Naive thymus-derived CD4-positive, alpha-beta T cell (primary cell): ENCODE measurements around the gene SLC46A1. TPM values are rescaled to one million over a fixed set of nuclear protein-coding genes. Genes with fewer than 3 reads are reported as not detected.

Source experiments
- ATAC-seq: fragments of 150-1000 bp; cut with Tn5 transposase; 2 replicates; pipeline ENCODE4 v1.10.0; 2021; ENCODE audit warnings: mild to moderate bottlenecking, moderate library complexity
- CTCF ChIA-PET: fragments of 350-600 bp; sonication (Branson Sonifier 250); formaldehyde crosslinking; loops from one replicate; lab custom pipeline; 2021; ENCODE audit warnings: antibody characterized with exemption; lab: Charles Lee
- POLR2A ChIA-PET: fragments of 350-600 bp; sonication (Branson Sonifier 250); formaldehyde crosslinking; loops from one replicate; lab custom pipeline; 2021; ENCODE audit warnings: antibody characterized with exemption, inconsistent platforms; lab: Charles Lee
- DNase-seq, 9 donors: peaks; one replicate each; pipeline versions ENCODE4 v3.0.0 to v3.0.0-alpha.2; 2020 to 2022; ENCODE audit warnings: mixed read lengths in 1 of 9
- H3K27ac ChIP-seq: one replicate; pipeline ENCODE4 v1.7.0; 2013; ENCODE audit warnings: mild to moderate bottlenecking, low read depth, low read length, moderate library complexity
- H3K27me3 ChIP-seq, 2 donors: one replicate each; pipeline ENCODE4 v1.7.0; 2013; ENCODE audit warnings: low read length in 2 of 2, mild to moderate bottlenecking in 2 of 2, moderate library complexity in 2 of 2; ENCODE audit not compliant: control insufficient read depth in 2 of 2, insufficient read depth in 2 of 2
- H3K36me3 ChIP-seq, 3 experiments: 1 replicate in 2 of 3; 2 replicates in 1 of 3; pipeline ENCODE4 v1.7.0; 2013; ENCODE audit warnings: low read length in 3 of 3, mild to moderate bottlenecking in 3 of 3, moderate library complexity in 1 of 3; ENCODE audit not compliant: insufficient read depth in 3 of 3, control insufficient read depth in 2 of 3
- H3K4me1 ChIP-seq, 2 donors: one replicate each; pipeline ENCODE4 v1.7.0; 2013; ENCODE audit warnings: low read length in 2 of 2, mild to moderate bottlenecking in 2 of 2, moderate library complexity in 1 of 2; ENCODE audit not compliant: control insufficient read depth in 2 of 2, insufficient read depth in 2 of 2
- H3K4me3 ChIP-seq: 2 replicates; pipeline ENCODE4 v1.7.0; 2013; ENCODE audit warnings: mild to moderate bottlenecking, low read length
- H3K9me3 ChIP-seq, 3 experiments: 1 replicate in 2 of 3; 2 replicates in 1 of 3; pipeline ENCODE4 v1.7.0; 2013; ENCODE audit warnings: low read length in 3 of 3; ENCODE audit not compliant: control insufficient read depth in 2 of 3
- H3K27ac Mint-ChIP-seq, 9 donors: one replicate each; pipeline ENCODE4 v1.8.0; 2020 to 2022; ENCODE audit warnings: mixed read lengths in 9 of 9, mild to moderate bottlenecking in 8 of 9, moderate library complexity in 5 of 9, inconsistent platforms in 2 of 9
- H3K27me3 Mint-ChIP-seq, 5 donors: one replicate each; pipeline ENCODE4 v1.8.0; 2021 to 2022; ENCODE audit warnings: mixed read lengths in 5 of 5, mild to moderate bottlenecking in 1 of 5
- H3K36me3 Mint-ChIP-seq, 5 donors: one replicate each; pipeline ENCODE4 v1.8.0; 2020 to 2022; ENCODE audit warnings: mixed read lengths in 5 of 5, mild to moderate bottlenecking in 3 of 5, inconsistent platforms in 1 of 5
- H3K4me1 Mint-ChIP-seq, 7 donors: one replicate each; pipeline ENCODE4 v1.8.0; 2020 to 2022; ENCODE audit warnings: mixed read lengths in 7 of 7, mild to moderate bottlenecking in 3 of 7, inconsistent platforms in 1 of 7
- H3K4me3 Mint-ChIP-seq, 10 donors: one replicate each; pipeline ENCODE4 v1.8.0; 2020 to 2022; ENCODE audit warnings: mild to moderate bottlenecking in 10 of 10, mixed read lengths in 10 of 10, moderate library complexity in 6 of 10, inconsistent platforms in 2 of 10
- H3K9me3 Mint-ChIP-seq, 11 donors: one replicate each; pipeline ENCODE4 v1.8.0; 2020 to 2022; ENCODE audit warnings: mixed read lengths in 11 of 11, mild to moderate bottlenecking in 4 of 11, inconsistent platforms in 1 of 11, moderate library complexity in 1 of 11
- intact Hi-C, 2 donors: fragments of 100-400 bp; cut with micrococcal nuclease; formaldehyde crosslinking; loops; one replicate each; pipeline ENCODE4 v1.15.1; 2023
- polyA plus RNA-seq, 2 donors: library from polyadenylated mRNA; unstranded; fragments of 300-500 nt; fragmentation: Illumina TruSeq; gene quantifications; one replicate each; pipeline ENCODE4 v1.2.3, GENCODE V29; 2021
- total RNA-seq, 6 experiments: library from RNA in 5 of 6; stranded (reverse) in 5 of 6; gene quantifications; 1 replicate in 5 of 6; 2 replicates in 1 of 6; pipeline ENCODE4 v1.2.3 and lab custom pipeline; 2021 to 2026

Gene SLC46A1
- total and polyA plus RNA-seq, 7 experiments from 2014 or later: 1.8 to 5.1 (median 3.3) TPM

- intact Hi-C loops: loop anchor here in 1 of 2 donors (5.0 kb wide), 1 partner anchor 36 kb away; no protein-coding TSS in a partner anchor
- Histone ChIP-seq H3K4me3 (no peak overlapping the region), H3K27me3 (no peaks in the 10 kb centered on the region), H3K36me3 (peaks cover 0 to 7% (median 0%) of the 10 kb centered on the region in 3 experiments), H3K27ac (no peak overlapping the region), H3K9me3 (no peaks in the 10 kb centered on the region), H3K4me1 (peaks cover 6 to 14% of the 10 kb centered on the region in 2 donors)
- H3K36me3 Mint-ChIP-seq: peaks cover 4 to 12% (median 5%) of the 10 kb centered on the region in 5 donors
- peaks cover 20 to 44% (median 31%) of the 10 kb centered on the region in 7 donors for H3K4me1 Mint-ChIP-seq
- peak in 1 of 9 donors; percentile 22 for DNase-seq
- POLR2A ChIA-PET: no interaction called here
- ATAC-seq: no peak
- H3K4me3 Mint-ChIP-seq: peak overlapping the region in 9 of 10 donors; percentile 12 to 73 (median 34)
- CTCF ChIA-PET: interaction anchor here (0.6 to 1.3 kb wide), 2 partner anchors 10 to 23 kb away, joined by 3 read pairs; no protein-coding TSS in a partner anchor
- peak overlapping the region in 1 of 9 donors; percentile 32 for H3K27ac Mint-ChIP-seq
- H3K9me3 Mint-ChIP-seq: no peaks in the 10 kb centered on the region
- H3K27me3 Mint-ChIP-seq: peaks cover 0 to 10% (median 6%) of the 10 kb centered on the region in 5 donors
Measured at GRCh38 chr17:28381141-28381825, 24.7 kb downstream of the SLC46A1 start.

- no peaks in the 10 kb centered on the region for H3K27me3 ChIP-seq
- H3K9me3 Mint-ChIP-seq: no peaks in the 10 kb centered on the region
- H3K36me3 ChIP-seq: peaks cover 0 to 7% (median 0%) of the 10 kb centered on the region in 3 experiments
- H3K27ac Mint-ChIP-seq: peak overlapping the region in 1 of 9 donors; percentile 71
- peaks cover 19 to 32% (median 23%) of the 10 kb centered on the region in 7 donors for H3K4me1 Mint-ChIP-seq
- peaks cover 4 to 6% of the 10 kb centered on the region in 2 donors for H3K4me1 ChIP-seq
- H3K27me3 Mint-ChIP-seq: peaks cover 0 to 10% (median 6%) of the 10 kb centered on the region in 5 donors
- ChIA-PET POLR2A (no interaction called here), CTCF (interaction anchor here (0.6 kb wide), 1 partner anchor 22 kb away, joined by 3 read pairs; no protein-coding TSS in a partner anchor)
- no peak overlapping the region for H3K4me3 ChIP-seq
- DNase-seq (no peak), ATAC-seq (no peak)
- no peak overlapping the region for H3K4me3 Mint-ChIP-seq
- intact Hi-C loops: loop anchor here (5.0 to 10.0 kb wide), 2 partner anchors 37 to 195 kb away; partner anchors contain the start of genes ALDOC (in 1 of the 2) and PIGS (in 1 of the 2)
- no peak overlapping the region for H3K27ac ChIP-seq
- no peaks in the 10 kb centered on the region for H3K9me3 ChIP-seq
- H3K36me3 Mint-ChIP-seq: peaks cover 4 to 8% (median 5%) of the 10 kb centered on the region in 5 donors
Measured at GRCh38 chr17:28379814-28380801, 25.9 kb downstream of the SLC46A1 start.

- POLR2A ChIA-PET: interaction anchor here (3.3 kb wide), 1 partner anchor 15 kb away, joined by 17 read pairs; the partner anchor contains the start of gene POLDIP2
- Mint-ChIP-seq H3K27me3 (no peaks in the 10 kb centered on the region), H3K4me1 (peaks cover 10 to 25% (median 18%) of the 10 kb centered on the region in 7 donors), H3K36me3 (peaks cover 0 to 4% (median under 1%) of the 10 kb centered on the region in 5 donors), H3K4me3 (peak overlapping the region; percentile 70 to 95 (median 78)), H3K9me3 (no peaks in the 10 kb centered on the region), H3K27ac (peak overlapping the region in 4 of 9 donors; percentile 23 to 69 (median 50))
- intact Hi-C loops: loop anchor here (1.0 to 10.0 kb wide), 5 partner anchors 11 to 202 kb away; partner anchors contain the start of genes ALDOC (in 1 of the 2), PIGS (in 1 of the 2), SLC46A1 (in 1 of the 2) and TMEM97 (in 1 of the 2)
- H3K27ac ChIP-seq: peak overlapping the region; percentile 88
- H3K27me3 ChIP-seq: no peaks in the 10 kb centered on the region
- H3K4me1 ChIP-seq: peaks cover 9 to 11% of the 10 kb centered on the region in 2 donors
- H3K36me3 ChIP-seq: no peaks in the 10 kb centered on the region
- peak overlapping the region; percentile 78 for H3K4me3 ChIP-seq
- H3K9me3 ChIP-seq: no peaks in the 10 kb centered on the region
- CTCF ChIA-PET: no interaction called here
- DNase-seq (no peak), ATAC-seq (no peak)
Measured at GRCh38 chr17:28372945-28373274, 33.1 kb downstream of the SLC46A1 start.

- no peaks in the 10 kb centered on the region for H3K9me3 Mint-ChIP-seq
- H3K4me1 Mint-ChIP-seq: peaks cover 10 to 25% (median 18%) of the 10 kb centered on the region in 7 donors
- H3K27ac Mint-ChIP-seq: peak overlapping the region in 6 of 9 donors; percentile 23 to 91 (median 54)
- ChIA-PET CTCF (no interaction called here), POLR2A (interaction anchor here (0.8 to 3.3 kb wide), 5 partner anchors 12 to 357 kb away, joined by 3 to 17 read pairs (median 3); partner anchors contain the start of genes POLDIP2 and TNFAIP1)
- ATAC-seq (no peak), DNase-seq (peak in 2 of 9 donors; percentile 15 to 16)
- H3K27me3 Mint-ChIP-seq: no peaks in the 10 kb centered on the region
- no peaks in the 10 kb centered on the region for H3K9me3 ChIP-seq
- intact Hi-C loops: loop anchor here (1.0 to 10.0 kb wide), 5 partner anchors 12 to 202 kb away; partner anchors contain the start of genes ALDOC (in 1 of the 2), PIGS (in 1 of the 2), SLC46A1 (in 1 of the 2) and TMEM97 (in 1 of the 2)
- peaks cover 9 to 11% of the 10 kb centered on the region in 2 donors for H3K4me1 ChIP-seq
- H3K36me3 ChIP-seq: no peaks in the 10 kb centered on the region
- no peaks in the 10 kb centered on the region for H3K27me3 ChIP-seq
- H3K27ac ChIP-seq: peak overlapping the region; percentile 88
- H3K4me3 ChIP-seq: peak overlapping the region; percentile 78
- peak overlapping the region; percentile 70 to 95 (median 85) for H3K4me3 Mint-ChIP-seq
- peaks cover 0 to 4% (median 0%) of the 10 kb centered on the region in 5 donors for H3K36me3 Mint-ChIP-seq
Measured at GRCh38 chr17:28372203-28372944, 33.6 kb downstream of the SLC46A1 start.

- Mint-ChIP-seq H3K4me3 (peak within 1 kb of the TSS; percentile 88 to 98 (median 94)), H3K36me3 (peaks cover 0 to 4% (median 0%) of the 10 kb centered on the region in 5 donors), H3K4me1 (peaks cover 10 to 25% (median 18%) of the 10 kb centered on the region in 7 donors), H3K27ac (peak within 1 kb of the TSS; percentile 66 to 97 (median 93)), H3K27me3 (no peaks in the 10 kb centered on the region), H3K9me3 (no peaks in the 10 kb centered on the region)
- H3K4me1 ChIP-seq: peaks cover 9 to 11% of the 10 kb centered on the region in 2 donors
- H3K27ac ChIP-seq: peak within 1 kb of the TSS; percentile 88
- no peaks in the 10 kb centered on the region for H3K27me3 ChIP-seq
- H3K9me3 ChIP-seq: no peaks in the 10 kb centered on the region
- CTCF ChIA-PET: interaction anchor here (0.7 kb wide), 1 partner anchor 64 kb away, joined by 3 read pairs; no protein-coding TSS in a partner anchor
- DNase-seq: peak; percentile 52 to 90 (median 64)
- ATAC-seq: peak; percentile 91
- intact Hi-C loops: loop anchor here (1.0 to 10.0 kb wide), 9 partner anchors 13 to 330 kb away; partner anchors contain the start of genes IFT20 (in 2 of the 2), POLDIP2 (in 2 of the 2), TMEM97 (in 2 of the 2) and TNFAIP1 (in 2 of the 2)
- H3K4me3 ChIP-seq: peak within 1 kb of the TSS; percentile 78
- no peaks in the 10 kb centered on the region for H3K36me3 ChIP-seq
- POLR2A ChIA-PET: interaction anchor here (0.8 to 3.3 kb wide), 6 partner anchors 11 to 358 kb away, joined by 3 to 17 read pairs (median 3); partner anchors contain the start of genes POLDIP2 and TNFAIP1
Measured at GRCh38 chr17:28371245-28372202, 34.5 kb downstream of the SLC46A1 start, which contains the start of gene SARM1. TSS of gene SARM1 (plus strand) at chr17:28371694. CDS start at chr17:28372033, 339 bp downstream.
